K562 (cell line): Measurements from ENCODE around the gene CEP78. TPM values are rescaled to one million over a fixed set of nuclear protein-coding genes. Genes with fewer than 3 reads are reported as not detected.

Experiments
- ATAC-seq: fragments of 200-7000 bp; cut with Tn5 transposase; 3 replicates; pipeline ENCODE4 v1.9.1; 2020; ENCODE audit warnings: moderate library complexity
- BruUV-seq: library from RNA; stranded (reverse); fragments of 400-500 nt; replicated peaks from 2 replicates; lab custom pipeline; 2021; lab: Mats Ljungman, UMichigan
- CTCF ChIA-PET: fragments of 300-600 bp; formaldehyde crosslinking; extraction: SDS; loops from one replicate; lab custom pipeline; 2021; ENCODE audit warnings: low intra/inter-chr PET ratio; lab: Yijun Ruan, JAX
- POLR2A ChIA-PET: fragments of 300-600, 350-650 bp; sonication (Branson Sonifier 250); formaldehyde crosslinking; extraction: SDS; loops from one replicate; lab custom pipeline; 2021; ENCODE audit warnings: antibody characterized with exemption, inconsistent platforms; lab: Yijun Ruan, JAX
- DNase-seq, 4 experiments: peaks; one replicate each; pipeline versions ENCODE4 v3.0.0 to v3.0.0-alpha.2; 2011 to 2018; ENCODE audit warnings: low spot score in 3 of 4, mixed read lengths in 3 of 4; ENCODE audit errors: extremely low read depth in 1 of 4
- FAIRE-seq: peaks from 2 replicates; lab custom pipeline; 2011; peaks lifted over from hg19 to GRCh38; lab: Jason Lieb, UNC
- H2AFZ ChIP-seq: 2 replicates; pipeline ENCODE4 v1.6.0; 2011; ENCODE audit warnings: low read depth, low read length, control low read depth, inconsistent platforms
- H3K27ac ChIP-seq: fragments of 200-600 bp; 3 replicates; pipeline ENCODE4 v1.8.0; 2011; ENCODE audit warnings: low read depth, mild to moderate bottlenecking, control low read depth, inconsistent platforms, low read length, moderate library complexity, mixed read lengths; ENCODE audit errors: extremely low read depth
- H3K27me3 ChIP-seq, 2 experiments: fragments of 300-600 bp in 1 of 2; 2 replicates in 1 of 2; 3 replicates in 1 of 2; pipeline versions ENCODE4 v1.6.0 to v1.8.0; 2011; ENCODE audit warnings: inconsistent platforms in 2 of 2, low read length in 2 of 2, mild to moderate bottlenecking in 1 of 2, mixed read lengths in 1 of 2, moderate library complexity in 1 of 2; ENCODE audit not compliant: control insufficient read depth in 2 of 2, insufficient read depth in 2 of 2
- H3K36me3 ChIP-seq: fragments of 300-600 bp; 3 replicates; pipeline ENCODE4 v1.8.0; 2011; ENCODE audit warnings: mild to moderate bottlenecking, low read length, inconsistent platforms; ENCODE audit not compliant: control insufficient read depth, insufficient read depth
- H3K4me1 ChIP-seq, 2 experiments: fragments of 200-600 bp in 1 of 2; replicated peaks in 1 of 2; 2 replicates in 1 of 2; 3 replicates in 1 of 2; pipeline versions ENCODE4 v1.5.1 to v1.8.0; 2011; ENCODE audit warnings: inconsistent platforms in 2 of 2, low read length in 2 of 2, mild to moderate bottlenecking in 1 of 2, mixed read lengths in 1 of 2, moderate library complexity in 1 of 2; ENCODE audit not compliant: control insufficient read depth in 2 of 2, insufficient read depth in 2 of 2
- H3K4me2 ChIP-seq: 2 replicates; pipeline ENCODE4 v1.6.1; 2011; ENCODE audit warnings: low read length, control low read depth, inconsistent platforms, mixed read lengths; ENCODE audit not compliant: insufficient read depth
- H3K4me3 ChIP-seq: fragments of 200-600 bp; sonication (generic), shearing (Covaris generic); 2 replicates; pipeline ENCODE4 v1.5.1; 2016; ENCODE audit warnings: control low read depth, inconsistent platforms
- H3K79me2 ChIP-seq: fragments of 200-600 bp; 3 replicates; pipeline ENCODE4 v1.8.0; 2011; ENCODE audit warnings: low read length, inconsistent platforms; ENCODE audit not compliant: control insufficient read depth, insufficient read depth
- H3K9ac ChIP-seq, 2 experiments: 2 replicates each; pipeline versions ENCODE4 v1.6.0 to v1.6.1; 2011; ENCODE audit warnings: low read depth in 2 of 2, low read length in 2 of 2, control low read depth in 1 of 2, inconsistent platforms in 1 of 2, mild to moderate bottlenecking in 1 of 2, mixed read lengths in 1 of 2; ENCODE audit not compliant: insufficient read depth in 1 of 2
- H3K9me1 ChIP-seq: one replicate; pipeline ENCODE4 v1.6.0; 2011; ENCODE audit warnings: inconsistent platforms, mild to moderate bottlenecking, low read length, moderate library complexity; ENCODE audit not compliant: control insufficient read depth, insufficient read depth
- H3K9me3 ChIP-seq: replicated peaks from 2 replicates; pipeline ENCODE4 v1.5.1; 2011; ENCODE audit warnings: low read depth, low read length, inconsistent platforms; ENCODE audit not compliant: control insufficient read depth, insufficient read depth
- H4K20me1 ChIP-seq: replicated peaks from 2 replicates; pipeline ENCODE4 v1.6.1; 2011; ENCODE audit warnings: low read length, inconsistent platforms, mixed read lengths; ENCODE audit not compliant: control insufficient read depth, insufficient read depth
- BACH1 ChIP-seq: fragments of 200-800 bp; sonication (Bioruptor generic); IDR thresholded peaks from 2 replicates; pipeline ENCODE4 v1.6.1; 2016; ENCODE audit warnings: missing genetic modification characterization, missing compliant biosample characterization
- CBFB ChIP-seq: sonication (generic); formaldehyde crosslinking; IDR thresholded peaks from 2 replicates; pipeline ENCODE4 v1.4.0; 2020; ENCODE audit warnings: mild to moderate bottlenecking, missing genetic modification reagents
- EWSR1 ChIP-seq: fragments of 450-650 bp; IDR thresholded peaks from 2 replicates; pipeline ENCODE4 v1.6.1; 2018; ENCODE audit warnings: borderline replicate concordance, mild to moderate bottlenecking, low read depth, moderate library complexity; ENCODE audit not compliant: partially characterized antibody
- MTA1 ChIP-seq: fragments of 450-650 bp; IDR thresholded peaks from 2 replicates; pipeline ENCODE4 v1.6.1; 2017; ENCODE audit warnings: borderline replicate concordance
- NCOA2 ChIP-seq, 2 experiments: fragments of 450-650 bp; IDR thresholded peaks; 2 replicates each; pipeline ENCODE4 v1.6.1; 2018; ENCODE audit warnings: mild to moderate bottlenecking in 2 of 2, moderate library complexity in 1 of 2; ENCODE audit not compliant: partially characterized antibody in 2 of 2
- NUFIP1 ChIP-seq: fragments of 450-650 bp; IDR thresholded peaks from 2 replicates; pipeline ENCODE4 v1.6.1; 2018; ENCODE audit not compliant: partially characterized antibody
- RBM14 ChIP-seq: fragments of 200-400 bp; formaldehyde crosslinking; IDR thresholded peaks from 2 replicates; pipeline ENCODE4 v1.6.1; 2018; ENCODE audit warnings: low read depth, mild to moderate bottlenecking, low read length, moderate library complexity, borderline replicate concordance; ENCODE audit not compliant: insufficient read depth
- SRSF3 ChIP-seq: fragments of 200-400 bp; formaldehyde crosslinking; IDR thresholded peaks from 2 replicates; pipeline ENCODE4 v1.6.1; 2016; ENCODE audit warnings: mild to moderate bottlenecking, low read length, moderate library complexity; ENCODE audit not compliant: insufficient read depth
- TCFL5 ChIP-seq: fragments of 250-450 bp; sonication (Bioruptor Pico); conservative IDR thresholded peaks from 2 replicates; pipeline ENCODE4 v1.6.1; 2021; ENCODE audit warnings: mild to moderate bottlenecking, moderate library complexity, matching md5 sums
- TEAD4 ChIP-seq, 2 experiments: sonication (generic) in 1 of 2; formaldehyde crosslinking in 1 of 2; IDR thresholded peaks; 2 replicates each; pipeline versions ENCODE4 v1.6.1 to v1.8.0; 2012 to 2022; ENCODE audit warnings: borderline replicate concordance in 1 of 2, inconsistent platforms in 1 of 2, low read length in 1 of 2, mild to moderate bottlenecking in 1 of 2, missing genetic modification reagents in 1 of 2
- ZNF12 ChIP-seq: sonication (generic); formaldehyde crosslinking; IDR thresholded peaks from 2 replicates; pipeline ENCODE4 v1.4.0; 2020; ENCODE audit warnings: mild to moderate bottlenecking, missing genetic modification reagents
- ZNF134 ChIP-seq: fragments of 250-450 bp; sonication (Bioruptor Pico); conservative IDR thresholded peaks from 2 replicates; pipeline ENCODE4 v1.4.0; 2020
- ZNF212 ChIP-seq: fragments of 450-650 bp; formaldehyde crosslinking; IDR thresholded peaks from 2 replicates; pipeline ENCODE4 v1.4.0; 2020; ENCODE audit warnings: mild to moderate bottlenecking
- ZNF408 ChIP-seq: fragments of 250-450 bp; sonication (Bioruptor Pico); IDR thresholded peaks from 2 replicates; pipeline ENCODE4 v1.4.0; 2020; ENCODE audit warnings: low read depth, mild to moderate bottlenecking, moderate library complexity
- WGBS: fragments of 100-300 bp; shearing (Covaris generic); methylation state at CpG from one replicate; pipeline ENCODE4 v1.1.6; 2016; ENCODE audit warnings: low coverage, mixed read lengths; ENCODE audit not compliant: insufficient coverage; ENCODE audit errors: missing lambda C conversion rate; 5-methylcytosine and 5-hydroxymethylcytosine counted together
- in situ Hi-C: fragments of 300-500 bp; cut with MboI; formaldehyde crosslinking; loops from 4 replicates; pipeline ENCODE4 v1.15.0; 2018; ENCODE audit warnings: inconsistent platforms, mixed read lengths
- intact Hi-C: fragments of 100-400 bp; cut with micrococcal nuclease; formaldehyde crosslinking; loops from 2 replicates; pipeline ENCODE4 v1.14.2; 2022
- polyA plus RNA-seq, 8 experiments: library from polyadenylated mRNA; depleted of rRNA in 4 of 8; stranded (reverse) in 5 of 8; unstranded in 3 of 8; fragments of >200 nt; fragmentation: Nextera tagmentation in 2 of 8; fragmentation: Illumina TruSeq in 1 of 8; extraction: Ambion mirVana in 2 of 8; extraction: Trizol in 1 of 8; gene quantifications; 2 replicates each; pipeline versions ENCODE4 v1.2.1 to v1.2.3, GENCODE V29; 2011 to 2014; ENCODE audit warnings: inconsistent platforms in 1 of 8, missing spikeins in 1 of 8
- total RNA-seq, 7 experiments: library from RNA; depleted of rRNA in 6 of 7; stranded (reverse); fragments of >200 nt in 6 of 7; fragmentation: Illumina TruSeq in 2 of 7; extraction: Trizol in 2 of 7; gene quantifications; 2 replicates each; pipeline versions ENCODE4 v1.2.1 to v1.2.3, GENCODE V29; 2011 to 2021; ENCODE audit warnings: low replicate concordance in 1 of 7
- TF ChIP-seq, protein P1 (sequence below): fragments of 450-650 bp; IDR thresholded peaks from 2 replicates; pipeline ENCODE4 v1.6.1; 2017; ENCODE audit warnings: mild to moderate bottlenecking, moderate library complexity
- TF ChIP-seq, protein P2 (sequence below): fragments of 250-450 bp; sonication (Bioruptor Pico); IDR thresholded peaks from 2 replicates; pipeline ENCODE4 v1.4.0; 2020; ENCODE audit warnings: mild to moderate bottlenecking, moderate library complexity, borderline replicate concordance

CEP78 gene
- total and polyA plus RNA-seq, 9 of the 15 experiments (the other 6 are each of a cell fraction or from before 2014, with no cell fraction given), result 3.5 to 26.0 (median 21.5) TPM

DNA sequence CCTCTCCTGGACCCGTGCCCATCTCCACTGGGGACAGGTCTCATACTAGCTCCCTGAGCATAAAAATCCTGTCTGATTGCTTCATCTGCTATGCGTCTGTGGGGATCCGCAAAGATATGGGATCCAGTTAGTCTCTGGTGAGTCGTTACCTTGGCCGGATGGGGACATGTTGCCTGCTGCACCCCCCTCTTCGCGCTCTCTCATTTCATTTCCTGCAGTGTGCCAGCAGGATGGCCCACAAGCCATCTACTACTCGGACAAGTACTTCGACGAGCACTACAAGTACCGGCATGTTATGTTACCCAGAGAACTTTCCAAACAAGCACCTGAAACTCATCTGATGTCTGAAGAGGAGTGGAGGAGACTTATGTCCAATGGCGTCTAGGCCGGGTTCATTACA, 17.0 kb upstream of the CEP78 start:
- in situ Hi-C loops, result no loop called here

More for the DNA sequence above, 17.0 kb upstream of the CEP78 start:
- POLR2A ChIA-PET, result no interaction called here
- H2AFZ ChIP-seq, result no peak overlapping the region
- no peaks in the 10 kb centered on the region for H3K79me2 ChIP-seq
- no peak overlapping the region for H3K27ac ChIP-seq
- no peak overlapping the region for H3K9ac ChIP-seq
- no peaks in the 10 kb centered on the region for H3K4me1 ChIP-seq
- BruUV-seq, result no TSS peak
- TF ChIP-seq ZNF408 (CRISPR knock-in tag) (no peak), MTA1 (no peak), CBFB (CRISPR knock-in tag) (no peak), ZNF12 (no peak), NCOA2 (IDR thresholded peaks at IDR 0.05; ENCODE audit: partially characterized antibody in 2 of 2) (no peak), ZNF134 (CRISPR knock-in tag) (no peak), RBM14 (no peak), ZNF212 (CRISPR knock-in tag) (no peak), EWSR1 (no peak), NUFIP1 (no peak), TCFL5 (CRISPR knock-in tag) (no peak), SRSF3 (no peak), TEAD4 (IDR thresholded peaks at IDR 0.05; ENCODE audit: low read length) (no peak), TEAD4 (CRISPR knock-in tag; IDR thresholded peaks at IDR 0.05; ENCODE audit: borderline replicate concordance) (no peak), BACH1 (tag) (no peak)
- TF ChIP-seq, protein P1, sequence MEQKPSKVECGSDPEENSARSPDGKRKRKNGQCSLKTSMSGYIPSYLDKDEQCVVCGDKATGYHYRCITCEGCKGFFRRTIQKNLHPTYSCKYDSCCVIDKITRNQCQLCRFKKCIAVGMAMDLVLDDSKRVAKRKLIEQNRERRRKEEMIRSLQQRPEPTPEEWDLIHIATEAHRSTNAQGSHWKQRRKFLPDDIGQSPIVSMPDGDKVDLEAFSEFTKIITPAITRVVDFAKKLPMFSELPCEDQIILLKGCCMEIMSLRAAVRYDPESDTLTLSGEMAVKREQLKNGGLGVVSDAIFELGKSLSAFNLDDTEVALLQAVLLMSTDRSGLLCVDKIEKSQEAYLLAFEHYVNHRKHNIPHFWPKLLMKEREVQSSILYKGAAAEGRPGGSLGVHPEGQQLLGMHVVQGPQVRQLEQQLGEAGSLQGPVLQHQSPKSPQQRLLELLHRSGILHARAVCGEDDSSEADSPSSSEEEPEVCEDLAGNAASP, result no peak
- TF ChIP-seq, protein P2, sequence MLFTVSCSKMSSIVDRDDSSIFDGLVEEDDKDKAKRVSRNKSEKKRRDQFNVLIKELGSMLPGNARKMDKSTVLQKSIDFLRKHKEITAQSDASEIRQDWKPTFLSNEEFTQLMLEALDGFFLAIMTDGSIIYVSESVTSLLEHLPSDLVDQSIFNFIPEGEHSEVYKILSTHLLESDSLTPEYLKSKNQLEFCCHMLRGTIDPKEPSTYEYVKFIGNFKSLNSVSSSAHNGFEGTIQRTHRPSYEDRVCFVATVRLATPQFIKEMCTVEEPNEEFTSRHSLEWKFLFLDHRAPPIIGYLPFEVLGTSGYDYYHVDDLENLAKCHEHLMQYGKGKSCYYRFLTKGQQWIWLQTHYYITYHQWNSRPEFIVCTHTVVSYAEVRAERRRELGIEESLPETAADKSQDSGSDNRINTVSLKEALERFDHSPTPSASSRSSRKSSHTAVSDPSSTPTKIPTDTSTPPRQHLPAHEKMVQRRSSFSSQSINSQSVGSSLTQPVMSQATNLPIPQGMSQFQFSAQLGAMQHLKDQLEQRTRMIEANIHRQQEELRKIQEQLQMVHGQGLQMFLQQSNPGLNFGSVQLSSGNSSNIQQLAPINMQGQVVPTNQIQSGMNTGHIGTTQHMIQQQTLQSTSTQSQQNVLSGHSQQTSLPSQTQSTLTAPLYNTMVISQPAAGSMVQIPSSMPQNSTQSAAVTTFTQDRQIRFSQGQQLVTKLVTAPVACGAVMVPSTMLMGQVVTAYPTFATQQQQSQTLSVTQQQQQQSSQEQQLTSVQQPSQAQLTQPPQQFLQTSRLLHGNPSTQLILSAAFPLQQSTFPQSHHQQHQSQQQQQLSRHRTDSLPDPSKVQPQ (CRISPR knock-in tag), result no peak
- TF ChIP-seq, all 486 proteins: peak for 0
- Histone ChIP-seq H3K27me3 (peaks cover 0 to 8% of the 10 kb centered on the region in 2 experiments; a peak in 2 of 5 replicates), H3K9me1 (no peaks in the 10 kb centered on the region), H3K9me3 (no peaks in the 10 kb centered on the region), H3K4me2 (no peak overlapping the region), H4K20me1 (no peaks in the 10 kb centered on the region), H3K36me3 (no peaks in the 10 kb centered on the region), H3K4me3 (no peak overlapping the region)
- no peak for ATAC-seq
- 10% methylated on average over 8 of the region's 13 CpGs for WGBS
- intact Hi-C loops, result no loop called here
- CTCF ChIA-PET, result no interaction called here
- no peak for DNase-seq
- FAIRE-seq, result no peak
